HUES64 (cell line): ENCODE measurements around the gene YIF1A. TPM values are rescaled to one million over a fixed set of nuclear protein-coding genes. Genes with fewer than 3 reads are reported as not detected.

Source experiments
- H3K27ac ChIP-seq: 2 replicates; pipeline ENCODE4 v1.7.0; 2013; ENCODE audit warnings: low read depth, low read length, inconsistent platforms
- H3K27me3 ChIP-seq: 2 replicates; pipeline ENCODE4 v1.6.1; 2013; ENCODE audit warnings: mild to moderate bottlenecking, low read length; ENCODE audit not compliant: insufficient read depth
- H3K36me3 ChIP-seq: 2 replicates; pipeline ENCODE4 v1.6.1; 2013; ENCODE audit warnings: mild to moderate bottlenecking, low read length; ENCODE audit not compliant: insufficient read depth
- H3K4me1 ChIP-seq: 2 replicates; pipeline ENCODE4 v1.6.1; 2013; ENCODE audit warnings: mild to moderate bottlenecking, low read length, moderate library complexity; ENCODE audit not compliant: insufficient read depth
- H3K4me3 ChIP-seq: 2 replicates; pipeline ENCODE4 v1.5.1; 2013; ENCODE audit warnings: mild to moderate bottlenecking, low read length, moderate library complexity
- H3K9ac ChIP-seq: 2 replicates; pipeline ENCODE4 v1.6.1; 2013; ENCODE audit warnings: mild to moderate bottlenecking, low read depth, low read length
- H3K9me3 ChIP-seq: 2 replicates; pipeline ENCODE4 v1.6.1; 2013; ENCODE audit warnings: low read depth, low read length; ENCODE audit not compliant: insufficient read depth
- WGBS: fragments of 150-250, 120-280 bp; methylation state at CpG from one replicate; pipeline ENCODE4 v1.1.7; 2013; ENCODE audit warnings: missing lambda C conversion rate; 5-methylcytosine and 5-hydroxymethylcytosine counted together
- polyA plus RNA-seq, 2 experiments: library from polyadenylated mRNA; stranded (reverse); fragments of 50-300 nt; gene quantifications; one replicate each; pipeline ENCODE4 v1.2.3, GENCODE V29; 2013

YIF1A gene, protein sequence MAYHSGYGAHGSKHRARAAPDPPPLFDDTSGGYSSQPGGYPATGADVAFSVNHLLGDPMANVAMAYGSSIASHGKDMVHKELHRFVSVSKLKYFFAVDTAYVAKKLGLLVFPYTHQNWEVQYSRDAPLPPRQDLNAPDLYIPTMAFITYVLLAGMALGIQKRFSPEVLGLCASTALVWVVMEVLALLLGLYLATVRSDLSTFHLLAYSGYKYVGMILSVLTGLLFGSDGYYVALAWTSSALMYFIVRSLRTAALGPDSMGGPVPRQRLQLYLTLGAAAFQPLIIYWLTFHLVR
- polyA plus RNA-seq (2013, experiment 1 of 2) = 49.8 TPM
- 44.6 TPM for polyA plus RNA-seq (2013, experiment 2 of 2)

DNA sequence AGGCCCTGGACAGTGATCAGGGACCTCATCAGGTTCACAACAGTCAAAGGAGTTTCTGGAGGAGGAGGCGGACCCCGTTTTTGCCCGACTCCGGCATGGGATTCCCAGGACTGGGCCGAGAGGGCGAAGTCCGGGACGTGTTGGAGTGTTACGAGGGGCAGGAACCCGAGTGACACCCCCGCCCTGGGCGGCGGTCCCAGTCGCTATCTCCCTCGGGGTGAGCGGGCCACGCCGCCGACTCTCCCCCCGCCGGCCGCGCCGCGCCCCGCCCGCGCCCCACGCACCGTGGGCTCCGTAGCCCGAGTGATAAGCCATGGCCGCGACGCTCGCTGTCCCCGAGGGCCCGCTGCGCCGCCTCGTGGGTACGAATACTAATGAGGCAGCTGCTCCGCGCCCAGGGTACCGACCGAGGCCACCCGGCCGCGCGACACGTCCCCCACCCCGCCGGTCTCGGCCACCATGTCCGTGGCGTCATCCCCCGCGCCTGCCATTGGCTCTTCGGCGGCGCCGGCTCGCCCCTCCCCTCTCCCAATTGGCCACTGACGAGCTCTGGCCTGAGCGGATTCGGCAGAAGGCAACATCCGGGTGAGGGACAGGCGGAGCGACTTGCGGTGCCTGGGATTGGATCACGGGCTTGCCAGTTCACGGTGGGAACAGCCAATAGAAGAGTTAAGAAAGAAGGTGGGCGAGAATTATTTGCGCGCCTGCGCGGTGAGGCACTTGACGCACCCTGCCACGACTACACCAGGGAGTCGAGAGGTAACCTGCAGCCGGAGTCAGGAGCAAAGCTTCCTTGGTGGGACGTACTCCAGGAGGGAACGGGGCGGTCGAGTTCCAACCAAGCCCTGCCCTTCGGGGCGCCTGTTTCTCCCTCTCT, at the start of gene YIF1A:
YIF1A (minus strand) TSS at position 473 of the 877 bp plus-strand sequence; CDS start at position 315, 158 bp downstream.
- Histone ChIP-seq H3K36me3 (peaks cover 15% of the 10 kb centered on the region), H3K9ac (peak within 1 kb of the TSS; percentile 76), H3K4me1 (peaks cover 5% of the 10 kb centered on the region; the same call in 1 of the 2 replicates), H3K27ac (peak within 1 kb of the TSS; percentile 83; the same call in 1 of the 2 replicates), H3K27me3 (peaks cover 37% of the 10 kb centered on the region), H3K9me3 (no peaks in the 10 kb centered on the region), H3K4me3 (peak within 1 kb of the TSS; percentile 69)
- WGBS = under 1% methylated on average over 87 of the region's 87 CpGs

DNA sequence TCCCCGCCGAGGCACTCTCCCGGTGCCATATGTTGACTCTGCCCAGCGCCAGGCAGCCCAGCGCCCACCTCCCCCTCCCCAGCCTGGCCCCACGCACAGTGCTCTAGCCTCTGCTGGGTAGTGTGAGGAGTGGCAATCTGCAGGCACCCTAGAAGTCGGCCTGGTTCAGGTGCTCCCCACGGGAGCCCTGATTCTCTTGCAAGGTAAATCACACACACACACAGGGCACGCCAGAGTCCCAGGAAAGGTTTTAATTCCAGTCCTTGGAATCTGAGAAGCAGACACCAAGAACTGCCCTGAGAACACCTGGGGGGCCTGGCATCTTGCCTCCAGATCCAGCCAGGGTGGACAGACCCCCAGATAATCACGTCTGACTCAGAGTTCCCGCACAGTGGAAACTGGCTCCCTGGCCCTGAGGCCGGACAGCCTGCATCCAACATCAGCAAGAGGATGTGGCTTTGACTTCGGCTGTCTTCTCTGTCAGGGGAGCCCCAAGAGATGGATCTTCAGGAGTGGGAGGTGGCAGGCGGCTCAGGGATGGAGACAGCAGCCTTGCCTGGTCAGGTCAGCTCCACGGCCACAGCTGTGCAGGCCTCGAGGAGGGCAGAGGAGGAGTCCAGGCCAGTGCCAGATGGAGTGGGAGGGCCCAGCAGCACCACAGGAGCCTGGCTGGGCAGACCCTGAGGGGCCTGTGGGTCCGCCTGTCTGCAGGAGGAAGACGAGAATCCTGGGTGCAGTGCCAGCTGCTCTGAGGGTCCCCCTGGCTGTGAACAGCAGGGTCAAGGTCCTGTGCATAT, 48.4 kb upstream of the YIF1A start:
- Histone ChIP-seq H3K9ac (no peak overlapping the region), H3K36me3 (peaks cover 41% of the 10 kb centered on the region), H3K27me3 (peaks cover 6% of the 10 kb centered on the region; the same call in 1 of the 2 replicates), H3K9me3 (no peaks in the 10 kb centered on the region), H3K4me3 (no peak overlapping the region), H3K4me1 (peaks cover 14% of the 10 kb centered on the region), H3K27ac (peak overlapping the region; percentile 25; the same call in 1 of the 2 replicates)
- WGBS = 86% methylated on average over 18 of the region's 18 CpGs

DNA sequence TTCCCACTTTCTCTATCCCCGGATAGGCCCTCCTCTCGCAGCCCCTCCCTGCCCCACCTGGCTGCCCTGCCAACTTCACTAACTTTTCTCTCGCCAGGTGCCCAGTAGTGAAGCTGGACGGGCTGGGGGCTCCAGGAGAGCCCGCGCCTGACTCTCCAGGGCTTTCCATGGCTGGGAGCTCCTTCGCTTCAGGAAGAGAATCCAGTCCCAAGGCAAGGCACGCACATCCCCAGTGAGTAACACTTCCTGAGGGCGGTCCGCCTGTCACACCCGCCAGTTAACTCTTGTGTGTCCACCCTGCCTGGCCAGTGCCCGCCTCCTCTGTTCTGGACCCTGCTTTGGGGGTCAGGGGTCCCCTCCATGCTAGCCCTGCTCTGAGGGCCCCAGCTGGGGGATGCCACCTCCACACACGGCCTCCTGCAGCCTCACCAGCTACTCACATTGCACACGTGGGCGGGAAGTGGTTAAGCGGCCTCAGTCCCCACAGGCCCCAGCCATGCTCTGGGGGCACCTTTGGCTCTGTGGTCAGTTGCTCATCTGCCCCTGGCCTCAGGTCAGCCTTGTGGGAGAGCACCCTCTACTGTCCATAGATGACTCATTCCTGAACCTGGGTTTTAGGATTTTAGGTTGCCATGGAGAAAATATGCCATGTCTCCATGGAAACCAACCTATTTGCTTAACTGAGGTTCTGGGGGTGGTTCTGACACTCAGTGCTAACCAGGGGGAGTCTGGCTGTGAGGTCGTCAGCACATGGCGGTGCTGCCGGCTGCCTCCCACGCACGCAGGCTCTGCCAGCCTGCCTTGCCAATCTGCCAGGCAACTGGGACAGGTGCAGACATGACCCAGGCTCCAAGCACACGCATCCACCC, 47.5 kb upstream of the YIF1A start, which contains the start of gene RIN1:
RIN1 (minus strand) TSS at position 201 of the 869 bp plus-strand sequence; CDS start at position 169, 32 bp downstream.
- WGBS = 21% methylated on average over 22 of the region's 22 CpGs
- Histone ChIP-seq H3K9ac (peak within 1 kb of the TSS; percentile 64), H3K27me3 (peaks cover 6% of the 10 kb centered on the region; the same call in 1 of the 2 replicates), H3K4me3 (peak within 1 kb of the TSS; percentile 61), H3K4me1 (peaks cover 14% of the 10 kb centered on the region), H3K36me3 (peaks cover 33% of the 10 kb centered on the region), H3K27ac (peak within 1 kb of the TSS; percentile 25; the same call in 1 of the 2 replicates), H3K9me3 (no peaks in the 10 kb centered on the region)

DNA sequence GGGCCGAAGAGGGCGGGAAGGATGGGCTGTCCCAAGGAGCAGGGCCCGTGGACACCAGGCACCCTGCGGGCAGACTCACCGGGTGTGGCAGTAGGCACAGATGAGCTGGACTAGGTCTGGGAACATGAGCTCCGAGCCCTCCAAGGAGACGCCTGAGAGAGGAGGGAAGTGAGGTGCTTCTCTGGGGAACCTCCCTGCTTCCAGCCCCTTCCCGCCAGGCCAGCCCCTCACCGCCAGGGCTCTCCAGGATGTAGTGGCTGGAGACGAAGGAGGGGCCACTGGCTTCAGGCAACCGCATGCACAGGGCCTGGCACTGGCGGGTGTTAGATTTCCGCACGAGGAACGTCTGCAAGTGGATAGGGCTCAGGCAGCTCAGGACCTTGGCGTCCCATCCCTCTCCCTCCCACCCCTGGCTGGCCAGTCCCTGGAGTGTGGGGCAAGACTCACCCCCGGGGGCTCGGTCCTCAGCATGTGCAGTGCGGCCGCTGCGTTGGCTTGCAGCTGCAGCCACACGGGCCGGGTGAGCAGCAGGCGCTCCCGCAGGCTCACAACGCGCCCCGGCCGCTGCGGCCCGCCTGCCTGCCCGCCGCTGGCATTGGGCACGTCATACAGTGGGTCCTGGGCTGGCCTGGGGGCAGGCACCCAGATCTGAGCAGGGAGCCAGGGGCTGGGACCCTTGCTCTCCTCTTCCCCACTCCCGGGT, 46.7 kb upstream of the YIF1A start:
- Histone ChIP-seq H3K9ac (peak overlapping the region; percentile 64), H3K27me3 (peaks cover 6% of the 10 kb centered on the region; the same call in 1 of the 2 replicates), H3K9me3 (no peaks in the 10 kb centered on the region), H3K36me3 (peaks cover 25% of the 10 kb centered on the region), H3K4me1 (peaks cover 14% of the 10 kb centered on the region), H3K4me3 (peak overlapping the region; percentile 61), H3K27ac (no peak overlapping the region)
- 18% methylated on average over 35 of the region's 35 CpGs for whole genome bisulfite sequencing

DNA sequence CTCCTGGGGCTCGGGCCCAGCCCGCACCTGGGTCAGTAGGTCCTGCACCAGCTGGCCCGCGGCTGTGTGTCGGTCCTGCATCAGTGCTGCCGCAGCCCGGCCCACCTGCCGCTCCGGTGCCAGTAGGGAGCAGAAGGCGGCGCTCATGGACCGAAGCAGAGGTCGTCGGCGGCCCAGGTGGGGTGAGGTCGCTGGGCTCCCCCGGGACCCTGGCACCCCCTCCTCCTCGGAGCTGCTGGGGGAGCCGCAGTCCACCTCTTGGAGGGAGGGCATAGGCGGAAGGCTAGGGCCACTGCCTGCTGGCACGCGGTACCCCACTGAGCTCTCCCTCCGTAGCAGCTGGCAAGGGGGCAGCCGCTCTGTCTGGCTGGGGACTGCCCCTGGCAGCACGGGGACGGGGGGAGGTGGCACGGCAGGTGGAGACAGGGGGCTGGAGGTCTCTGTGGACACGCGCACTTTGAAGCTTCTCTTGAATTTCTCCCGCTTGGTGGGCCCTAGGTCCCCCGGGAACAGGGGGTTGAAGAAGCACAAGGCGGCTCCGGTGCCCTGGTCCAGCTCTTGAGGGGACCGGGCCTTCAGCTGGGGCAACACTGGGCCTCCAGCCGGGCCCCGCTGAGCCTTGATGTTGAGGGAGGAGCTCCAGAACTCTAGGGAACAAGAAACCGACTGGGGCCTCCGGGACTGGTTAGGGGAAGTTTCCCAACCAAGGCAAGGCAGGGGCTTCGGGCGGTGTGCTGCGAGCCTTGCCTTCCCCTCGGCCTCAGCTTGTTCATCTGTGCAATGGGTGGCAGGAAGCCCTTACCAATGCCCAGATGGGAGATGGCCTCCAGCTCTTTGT, 45.9 kb upstream of the YIF1A start:
- 86% methylated on average over 42 of the region's 42 CpGs for WGBS
- no peaks in the 10 kb centered on the region for H3K9me3 ChIP-seq
- no peak overlapping the region; the same call in 1 of the 2 replicates for H3K4me3 ChIP-seq
- peaks cover 16% of the 10 kb centered on the region for H3K36me3 ChIP-seq
- H3K9ac ChIP-seq = no peak overlapping the region
- peaks cover 14% of the 10 kb centered on the region for H3K4me1 ChIP-seq
- H3K27me3 ChIP-seq = peaks cover 6% of the 10 kb centered on the region; the same call in 1 of the 2 replicates
- H3K27ac ChIP-seq = no peak overlapping the region

DNA sequence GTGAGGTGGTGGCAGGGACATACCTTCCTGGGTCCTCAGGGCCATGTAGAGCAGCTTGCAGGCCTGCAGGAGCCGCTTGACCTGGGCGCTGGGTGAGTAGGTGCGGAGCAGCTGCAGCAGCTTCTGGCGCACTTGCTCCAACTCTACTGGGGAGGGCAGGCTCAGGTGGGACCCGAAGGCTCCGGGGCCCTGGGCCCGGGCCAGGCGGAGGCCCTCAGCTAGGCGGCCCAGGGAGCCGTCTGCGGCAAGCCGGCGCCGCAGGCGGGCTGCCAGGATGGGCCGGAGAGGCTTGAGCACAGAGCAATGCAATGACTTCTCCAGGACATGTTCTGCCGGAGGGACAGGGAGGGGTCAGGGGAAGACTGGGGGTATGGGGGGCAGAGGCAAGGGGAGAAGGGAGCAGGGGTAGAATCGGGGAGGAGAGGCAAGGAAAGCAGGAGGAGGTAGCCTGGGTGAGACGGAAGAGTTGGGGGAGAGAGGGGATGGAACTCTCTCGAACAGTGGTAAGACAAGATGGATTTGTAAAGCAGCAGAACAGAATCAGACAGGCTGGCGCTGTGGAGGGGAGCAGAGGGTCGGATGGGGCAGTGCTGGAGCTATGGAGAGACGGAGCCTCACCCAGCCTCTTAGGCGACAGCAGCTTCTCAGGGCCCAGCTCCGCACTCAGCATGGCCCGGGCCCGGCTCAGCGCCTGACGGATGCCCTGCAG, 45.1 kb upstream of the YIF1A start:
- Histone ChIP-seq H3K4me1 (peaks cover 14% of the 10 kb centered on the region), H3K4me3 (no peak overlapping the region), H3K36me3 (peaks cover 10% of the 10 kb centered on the region), H3K9ac (no peak overlapping the region), H3K9me3 (no peaks in the 10 kb centered on the region), H3K27me3 (peaks cover 6% of the 10 kb centered on the region; the same call in 1 of the 2 replicates), H3K27ac (no peak overlapping the region)
- 90% methylated on average over 29 of the region's 29 CpGs for WGBS

- H3K9me3 ChIP-seq = no peaks in the 10 kb centered on the region
- peaks cover 10% of the 10 kb centered on the region for H3K36me3 ChIP-seq
- peaks cover 18% of the 10 kb centered on the region for H3K4me1 ChIP-seq
- peaks cover 6% of the 10 kb centered on the region; the same call in 1 of the 2 replicates for H3K27me3 ChIP-seq
- H3K27ac ChIP-seq = no peak overlapping the region
- WGBS = 92% methylated on average over 19 of the region's 19 CpGs
- no peak overlapping the region for H3K4me3 ChIP-seq
- no peak overlapping the region for H3K9ac ChIP-seq
Measured at GRCh38 chr11:66333220-66333877, 44.4 kb upstream of the YIF1A start.

GRCh38 chr11:66332371-66333219, 43.7 kb upstream of the YIF1A start:
- H3K4me1 ChIP-seq = peaks cover 18% of the 10 kb centered on the region
- 82% methylated on average over 18 of the region's 18 CpGs for WGBS
- H3K27me3 ChIP-seq = peaks cover 6% of the 10 kb centered on the region; the same call in 1 of the 2 replicates

More at GRCh38 chr11:66332371-66333219, 43.7 kb upstream of the YIF1A start:
- Histone ChIP-seq H3K9me3 (no peaks in the 10 kb centered on the region), H3K27ac (no peak overlapping the region), H3K36me3 (peaks cover 5% of the 10 kb centered on the region), H3K9ac (no peak overlapping the region), H3K4me3 (no peak overlapping the region)
